KMS-11 (cell line): Measurements from ENCODE around the gene SNX3.

Experiments
- H2AFZ ChIP-seq: fragments of 200-600 bp; sonication (generic); 2 replicates; pipeline ENCODE4 v1.6.1; 2016; ENCODE audit warnings: antibody characterized with exemption, mixed run types, low read depth
- H3K27ac ChIP-seq: fragments of 200-600 bp; sonication (generic); 2 replicates; pipeline ENCODE4 v1.6.1; 2016; ENCODE audit warnings: mild to moderate bottlenecking, mixed run types
- H3K27me3 ChIP-seq: fragments of 200-600 bp; sonication (generic); 2 replicates; pipeline ENCODE4 v1.6.1; 2017; ENCODE audit warnings: mild to moderate bottlenecking, low read depth, mixed run types, moderate library complexity; ENCODE audit not compliant: insufficient read depth
- H3K36me3 ChIP-seq: fragments of 200-600 bp; sonication (generic); 2 replicates; pipeline ENCODE4 v1.6.1; 2017; ENCODE audit warnings: mild to moderate bottlenecking, mixed run types; ENCODE audit not compliant: insufficient read depth
- H3K4me1 ChIP-seq: fragments of 200-600 bp; sonication (generic); 2 replicates; pipeline ENCODE4 v1.6.1; 2016; ENCODE audit warnings: mild to moderate bottlenecking, low read depth, mixed run types; ENCODE audit not compliant: poor library complexity, severe bottlenecking
- H3K4me2 ChIP-seq: fragments of 200-600 bp; sonication (generic); 2 replicates; pipeline ENCODE4 v1.7.0; 2016; ENCODE audit warnings: mild to moderate bottlenecking, mixed run types
- H3K4me3 ChIP-seq: fragments of 200-600 bp; sonication (generic); IDR thresholded peaks from 2 replicates; pipeline ENCODE4 v1.6.1; 2017; ENCODE audit warnings: low read depth, low read length, mixed read lengths; ENCODE audit not compliant: insufficient read depth
- H3K79me2 ChIP-seq: fragments of 200-600 bp; sonication (generic); 2 replicates; pipeline ENCODE4 v1.6.1; 2016; ENCODE audit warnings: low read depth, mixed run types; ENCODE audit not compliant: insufficient read depth
- H3K9ac ChIP-seq: fragments of 200-600 bp; sonication (generic); 2 replicates; pipeline ENCODE4 v1.6.1; 2016; ENCODE audit warnings: mild to moderate bottlenecking, mixed run types
- H4K20me1 ChIP-seq: fragments of 200-600 bp; sonication (generic); 2 replicates; pipeline ENCODE4 v1.6.1; 2016; ENCODE audit warnings: mild to moderate bottlenecking, mixed run types; ENCODE audit not compliant: insufficient read depth
- CTCF ChIP-seq: fragments of 200-600 bp; sonication (generic); conservative IDR thresholded peaks from 2 replicates; pipeline ENCODE4 v1.6.1; 2017; ENCODE audit warnings: low read depth, mild to moderate bottlenecking, antibody characterized with exemption, low read length, moderate library complexity, mixed read lengths

The SNX3 gene

GRCh38 chr6:108171291-108171917, 89.4 kb downstream of the SNX3 start:
- no peaks in the 10 kb centered on the region for H3K79me2 ChIP-seq
- no peaks in the 10 kb centered on the region for H3K4me1 ChIP-seq
- no peak for TF ChIP-seq CTCF
- H3K27me3 ChIP-seq, result no peaks in the 10 kb centered on the region
- H4K20me1 ChIP-seq, result no peaks in the 10 kb centered on the region
- no peak overlapping the region for H2AFZ ChIP-seq
- H3K4me2 ChIP-seq, result no peak overlapping the region
- H3K27ac ChIP-seq, result no peak overlapping the region
- no peaks in the 10 kb centered on the region for H3K36me3 ChIP-seq
- no peak overlapping the region for H3K9ac ChIP-seq
- no peak overlapping the region for H3K4me3 ChIP-seq

GRCh38 chr6:108170332-108171290, 90.2 kb downstream of the SNX3 start:
- TF ChIP-seq CTCF, result no peak
- H3K4me1 ChIP-seq, result no peaks in the 10 kb centered on the region

GRCh38 chr6:108169464-108170331, 91.1 kb downstream of the SNX3 start:
- Histone ChIP-seq H3K4me1 (no peaks in the 10 kb centered on the region), H3K79me2 (no peaks in the 10 kb centered on the region), H3K4me3 (no peak overlapping the region), H2AFZ (no peak overlapping the region), H3K9ac (no peak overlapping the region), H3K27ac (no peak overlapping the region), H3K27me3 (no peaks in the 10 kb centered on the region), H3K36me3 (no peaks in the 10 kb centered on the region), H4K20me1 (no peaks in the 10 kb centered on the region), H3K4me2 (no peak overlapping the region)
- TF ChIP-seq CTCF, result no peak

More at GRCh38 chr6:108170332-108171290, 90.2 kb downstream of the SNX3 start:
- Histone ChIP-seq H3K4me2 (no peak overlapping the region), H2AFZ (no peak overlapping the region), H3K36me3 (no peaks in the 10 kb centered on the region), H3K9ac (no peak overlapping the region), H3K27ac (no peak overlapping the region), H3K79me2 (no peaks in the 10 kb centered on the region), H4K20me1 (no peaks in the 10 kb centered on the region), H3K27me3 (no peaks in the 10 kb centered on the region), H3K4me3 (no peak overlapping the region)
